Upper lobe of left lung (tissue), 4 donors: ENCODE results near the gene PDCD11.
"Not testable (repeated sequence)": the region's sequence is repeated elsewhere in the genome, so short reads cannot be mapped to it uniquely, and the experiment has no call there.

Experiments
- CTCF ChIP-seq, 6 experiments: fragments of 450-650 bp in 4 of 6; fragments of 200-600 bp in 2 of 6; sonication (generic) in 2 of 6; IDR thresholded peaks; one replicate each; pipeline ENCODE4 v1.5.1; 2016 to 2019; ENCODE audit warnings: antibody characterized with exemption in 6 of 6
- EP300 ChIP-seq, 4 donors: sonication (generic); formaldehyde crosslinking; IDR thresholded peaks; one replicate each; pipeline ENCODE4 v1.5.1; 2017; ENCODE audit warnings: antibody characterized with exemption in 4 of 4, control low read depth in 2 of 4
- POLR2A ChIP-seq, 4 donors: fragments of 450-650 bp; IDR thresholded peaks; one replicate each; pipeline ENCODE4 v1.5.1; 2016 to 2017; ENCODE audit warnings: antibody characterized with exemption in 4 of 4, mild to moderate bottlenecking in 2 of 4
- POLR2AphosphoS5 ChIP-seq, 2 donors: sonication (generic); formaldehyde crosslinking; IDR thresholded peaks; one replicate each; pipeline ENCODE4 v1.5.1; 2017; ENCODE audit warnings: antibody characterized with exemption in 2 of 2

GRCh38 chr10:103360791-103361190, 35.6 kb upstream of the PDCD11 start:
- not testable (repeated sequence) for TF ChIP-seq POLR2A, POLR2AphosphoS5, CTCF, EP300 (IDR thresholded peaks at IDR 0.05)
